GM12891 (cell line): ENCODE measurements around the gene GEMIN7.

ENCODE experiments used
- PAX5 ChIP-seq: IDR thresholded peaks from 2 replicates; pipeline ENCODE4 v1.6.1; 2011; ENCODE audit warnings: low read length, moderate library complexity, mild to moderate bottlenecking; ENCODE audit not compliant: insufficient read depth, severe bottlenecking
- POLR2A ChIP-seq: IDR thresholded peaks from 2 replicates; pipeline ENCODE4 v1.6.1; 2011; ENCODE audit warnings: low read depth, low read length, control low read depth
- POLR2AphosphoS5 ChIP-seq: IDR thresholded peaks from 2 replicates; pipeline ENCODE4 v1.6.1; 2011; ENCODE audit warnings: low read depth, low read length, control low read depth
- POU2F2 ChIP-seq: IDR thresholded peaks from 2 replicates; pipeline ENCODE4 v1.6.1; 2011; ENCODE audit warnings: low read depth, mild to moderate bottlenecking, control low read depth, low read length, moderate library complexity
- SPI1 ChIP-seq: IDR thresholded peaks from 2 replicates; pipeline ENCODE4 v1.6.1; 2011; ENCODE audit warnings: low read depth, low read length, control low read depth
- TAF1 ChIP-seq: IDR thresholded peaks from 2 replicates; pipeline ENCODE4 v1.6.1; 2011; ENCODE audit warnings: low read depth, low read length, control low read depth

DNA sequence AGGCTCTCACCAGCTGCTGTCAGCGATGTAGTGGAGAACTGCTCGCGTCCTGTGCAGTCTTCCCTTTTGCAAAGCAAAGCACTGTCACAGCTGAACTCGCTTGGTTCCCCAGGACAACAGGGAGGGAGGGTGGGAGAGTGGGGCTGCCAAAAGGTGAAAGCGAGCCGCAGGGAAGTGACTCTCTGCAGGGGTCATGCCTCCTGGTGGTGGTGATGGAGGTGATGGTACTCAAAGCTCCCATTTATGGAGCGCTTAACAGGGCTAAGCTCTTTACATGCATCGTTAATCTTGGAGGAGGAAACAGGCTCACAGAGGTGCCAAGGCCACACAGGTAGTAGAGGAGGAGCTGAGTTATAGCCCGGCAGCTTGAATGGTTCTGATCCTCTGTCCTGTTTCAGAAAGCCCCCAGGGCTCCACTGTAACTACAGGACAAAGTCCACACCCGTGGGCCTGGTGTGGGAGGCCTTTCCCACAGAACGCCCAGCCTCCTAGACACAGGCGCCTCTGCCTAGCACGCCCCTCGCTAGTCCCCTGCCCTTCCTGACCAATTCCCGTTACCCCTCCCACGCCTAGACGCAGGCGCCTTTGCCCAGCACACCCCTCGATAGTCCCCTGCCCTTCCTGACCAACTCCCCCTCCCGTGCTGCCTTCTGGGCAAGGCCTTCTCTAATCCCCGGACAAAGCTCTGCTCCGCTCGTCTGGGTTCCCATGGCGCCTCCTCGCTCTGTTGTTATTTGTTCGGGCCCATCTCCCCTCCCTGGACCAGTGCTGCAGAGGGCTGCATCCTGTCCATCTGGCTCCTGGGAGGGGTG lies 24.7 kb downstream of the GEMIN7 start:
- TF ChIP-seq POLR2A (no peak), POU2F2 (no peak), TAF1 (no peak), POLR2AphosphoS5 (no peak), SPI1 (no peak), PAX5 (no peak)
